ENCODE results near the gene PRKCA. TPM values are rescaled to one million over a fixed set of nuclear protein-coding genes. Genes with fewer than 3 reads are reported as not detected.
"Not testable (repeated sequence)": the region's sequence is repeated elsewhere in the genome, so short reads cannot be mapped to it uniquely, and the experiment has no call there.

The PRKCA gene
- total RNA-seq, 1 donor from 2014 or later, result 6.3 TPM

DNA sequence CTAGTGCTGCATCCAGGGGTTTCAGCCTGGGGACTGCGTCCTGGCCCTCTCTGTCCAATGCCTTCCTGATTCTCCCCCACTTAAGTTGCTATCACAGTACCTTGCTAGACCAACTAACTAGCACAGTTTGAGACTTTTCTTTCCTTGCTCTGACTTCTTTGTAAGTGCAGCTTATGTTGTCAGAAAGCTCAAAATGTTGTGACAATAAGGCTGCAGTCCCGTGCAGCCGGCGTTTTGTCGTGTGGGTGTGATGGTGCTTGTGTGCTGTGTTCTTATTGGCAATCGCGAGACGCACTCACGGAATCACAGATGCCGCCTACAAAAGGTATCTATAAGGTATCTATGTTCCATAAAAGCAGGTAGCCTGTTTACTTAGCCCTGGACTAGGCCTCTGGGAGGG is 132.8 kb downstream of the PRKCA start:
- no peak for DNase-seq (ENCODE audit: low read depth in 2 of 2)

DNA sequence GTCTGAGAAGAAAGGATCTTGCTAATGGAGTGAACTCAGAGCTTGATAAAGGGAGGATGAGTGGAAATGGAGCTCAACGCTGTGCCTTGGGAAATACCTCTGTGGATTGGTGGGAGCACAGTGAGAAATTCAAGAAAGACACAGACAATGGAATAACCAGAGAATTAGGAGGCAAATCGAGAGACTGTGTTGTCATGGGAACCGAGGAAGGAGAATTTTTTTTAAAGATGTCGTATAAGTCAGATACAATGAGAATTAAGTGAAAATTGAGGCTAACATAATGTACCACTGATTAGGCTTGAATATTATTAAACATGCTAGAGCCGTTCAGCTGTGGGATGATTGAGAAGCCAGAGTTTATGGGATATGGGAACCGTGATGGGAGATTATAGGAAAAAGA is 134.2 kb downstream of the PRKCA start:
- DNase-seq (ENCODE audit: low read depth in 2 of 2), result no peak

DNA sequence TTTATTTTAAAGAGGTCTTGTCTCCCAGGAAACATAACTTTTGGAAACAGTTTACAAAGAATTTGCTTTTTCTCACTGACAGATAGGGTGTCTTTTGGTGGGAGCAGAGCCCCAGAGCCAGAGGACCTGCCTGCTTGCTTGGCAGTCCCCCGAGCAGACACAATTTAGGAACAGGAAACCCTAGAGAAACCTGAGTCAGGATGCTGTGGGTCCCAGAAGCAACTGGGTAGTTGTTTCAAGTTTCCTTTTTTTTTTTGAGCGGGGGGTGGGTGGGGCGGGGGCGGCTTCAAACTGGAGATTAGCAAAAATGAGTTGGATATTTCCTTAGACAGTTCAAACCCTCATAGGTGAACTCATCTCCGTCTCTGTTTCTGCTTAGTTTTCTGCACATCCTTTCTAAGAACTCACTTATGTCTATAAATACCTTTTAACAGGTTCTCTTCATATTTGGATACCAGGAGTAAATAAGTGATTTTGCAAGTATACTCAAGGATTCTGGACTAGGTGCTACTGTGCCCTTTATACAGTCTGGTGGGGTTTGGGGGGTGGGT is 135.1 kb downstream of the PRKCA start:
- no peak for DNase-seq (ENCODE audit: low read depth in 2 of 2)

DNA sequence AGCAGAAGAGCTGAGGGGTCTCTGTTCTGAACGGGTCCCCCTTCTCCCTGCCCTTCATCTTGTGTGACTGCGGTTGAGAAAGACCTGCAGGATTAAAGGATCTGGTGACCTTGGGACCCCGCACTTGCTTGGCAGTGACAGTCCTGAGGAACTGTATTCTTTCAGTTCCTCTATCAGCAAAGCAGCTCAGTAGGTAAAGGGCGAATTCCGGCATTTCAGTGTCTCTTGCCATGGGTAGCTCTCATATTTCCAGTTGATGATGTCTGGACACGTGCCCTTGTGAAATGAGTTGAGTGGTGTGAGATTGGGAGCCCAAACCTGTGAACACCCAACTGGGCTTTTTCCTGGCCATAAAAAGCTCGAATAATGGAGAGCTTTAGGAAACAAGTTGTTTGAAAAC is 135.7 kb downstream of the PRKCA start:
- no peak for DNase-seq (ENCODE audit: low read depth in 2 of 2)

DNA sequence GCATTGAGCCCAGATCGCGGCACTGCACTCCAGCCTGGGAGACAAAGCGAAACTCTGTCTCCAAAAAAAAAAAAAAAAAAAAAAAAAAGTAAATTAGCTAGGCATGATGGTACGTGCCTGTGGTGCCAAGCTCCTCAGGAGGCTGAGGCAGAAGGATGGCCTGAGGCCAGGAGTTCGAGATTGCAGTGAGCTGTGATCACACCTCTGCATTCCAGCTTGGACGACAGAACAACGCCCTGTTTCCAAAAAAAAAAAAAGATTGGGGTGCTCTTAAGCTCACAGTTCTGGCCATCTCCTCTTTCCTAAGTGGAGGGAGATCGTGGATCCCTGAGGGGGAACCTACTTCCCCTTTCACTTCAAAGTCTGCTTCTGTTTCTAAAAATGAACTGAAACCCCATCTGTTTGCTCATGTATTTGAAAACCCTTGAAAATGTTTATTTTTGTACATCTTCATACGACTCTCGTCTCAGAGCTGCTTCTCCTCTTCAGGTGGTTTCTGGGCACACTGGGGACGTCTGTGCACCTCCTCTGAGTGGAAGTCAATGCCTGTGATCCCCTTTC is 138.8 kb downstream of the PRKCA start:
- no peak for DNase-seq (ENCODE audit: low read depth in 2 of 2)

DNA sequence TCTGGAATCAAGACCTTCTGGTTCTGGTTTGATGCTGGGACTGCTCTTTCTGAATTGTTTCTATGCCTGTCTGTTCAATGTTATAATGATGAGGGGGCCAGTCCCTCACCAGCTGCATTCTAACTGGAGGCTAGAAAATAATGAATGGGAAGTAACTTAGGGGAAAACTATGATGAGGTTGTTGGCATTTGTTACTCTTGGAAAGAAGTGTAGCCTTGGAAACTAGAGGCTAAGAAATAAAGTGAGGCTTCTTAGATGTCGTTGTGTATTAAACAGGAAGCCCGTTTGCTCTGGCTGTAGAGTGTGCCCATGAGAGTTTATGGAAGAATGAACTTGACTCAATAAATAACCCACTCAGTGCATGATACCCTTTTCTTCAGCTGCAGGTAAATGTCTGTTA is 140.8 kb downstream of the PRKCA start:
- DNase-seq (ENCODE audit: low read depth in 2 of 2), result no peak

DNA sequence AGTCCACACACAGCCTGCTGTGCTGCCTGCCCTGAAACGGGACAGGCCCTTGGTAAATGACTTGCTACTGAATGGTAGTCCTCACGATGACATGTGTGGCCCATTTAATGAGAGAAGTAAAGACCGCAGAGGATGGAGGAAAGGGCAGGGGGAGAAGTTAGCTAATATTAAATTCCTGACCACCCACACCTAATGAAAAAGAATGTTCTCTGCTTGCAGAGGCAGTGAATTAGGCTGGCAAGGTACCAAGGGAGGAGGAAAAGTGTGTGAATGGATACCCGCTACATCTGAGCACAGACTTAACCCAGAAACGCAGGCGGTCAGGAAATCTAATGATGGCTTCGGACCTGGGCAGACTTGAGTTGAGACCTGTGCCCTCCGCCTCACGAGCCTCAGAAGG is 141.2 kb downstream of the PRKCA start:
- no peak for DNase-seq (ENCODE audit: low read depth in 2 of 2)

DNA sequence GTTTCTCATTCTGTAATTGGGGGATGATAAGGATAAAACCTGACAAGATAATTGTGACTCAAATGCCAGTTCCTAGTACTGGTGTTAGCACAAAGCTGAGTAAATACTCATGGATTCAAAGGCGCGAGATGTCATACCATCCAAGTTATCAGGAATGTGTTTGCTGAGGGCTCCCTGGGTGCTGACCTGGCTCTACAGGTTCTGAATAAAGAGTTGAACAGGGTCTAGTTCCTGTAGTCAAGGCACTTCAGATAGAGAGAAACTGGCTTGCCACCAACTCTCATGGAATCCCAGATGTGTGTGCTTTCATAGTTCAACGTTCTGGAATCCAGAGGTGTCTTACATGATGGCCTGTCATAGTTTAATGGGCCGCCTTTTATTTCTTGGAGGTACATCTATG is 141.6 kb downstream of the PRKCA start:
- DNase-seq (ENCODE audit: low read depth in 2 of 2), result no peak

DNA sequence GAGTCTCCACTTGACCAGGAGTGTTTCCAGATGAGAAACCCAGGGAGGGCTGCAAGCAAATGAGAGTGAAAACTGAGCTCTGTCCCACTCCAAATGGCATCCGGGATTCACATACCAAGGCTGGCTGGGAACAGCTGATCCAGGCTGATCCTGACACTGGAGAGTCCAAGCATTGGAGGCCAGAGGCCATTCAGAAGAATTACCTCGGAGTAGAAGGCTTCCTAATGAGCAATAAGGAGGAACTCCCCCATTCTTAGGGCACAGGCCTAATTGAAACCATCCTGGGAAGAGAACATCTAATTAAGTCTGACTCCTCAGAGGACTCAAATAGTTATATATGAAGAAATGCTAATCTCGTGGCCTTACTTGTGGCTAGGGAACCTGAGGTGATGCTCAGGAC is 142.8 kb downstream of the PRKCA start:
- DNase-seq (ENCODE audit: low read depth in 2 of 2), result no peak

DNA sequence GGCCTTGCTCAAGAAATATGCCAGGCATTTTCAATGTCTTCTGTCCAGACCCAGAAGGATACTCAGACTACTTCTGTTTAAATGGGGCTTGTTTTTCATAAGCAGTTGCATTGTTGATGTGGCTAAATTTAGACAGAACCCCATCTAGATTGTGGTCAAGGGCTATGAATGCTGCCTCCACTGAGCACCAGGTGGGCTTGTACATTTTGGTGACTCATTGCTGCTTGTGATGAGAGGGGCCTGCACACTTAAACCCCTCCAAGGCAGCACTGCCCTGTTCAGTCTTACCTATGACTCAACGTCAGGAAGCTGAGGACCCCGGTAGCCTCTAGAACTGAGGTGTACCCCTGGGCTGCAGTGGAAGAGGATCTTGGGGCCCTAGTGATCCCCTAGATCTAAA is 144.0 kb downstream of the PRKCA start:
- DNase-seq (ENCODE audit: low read depth in 2 of 2), result no peak

DNA sequence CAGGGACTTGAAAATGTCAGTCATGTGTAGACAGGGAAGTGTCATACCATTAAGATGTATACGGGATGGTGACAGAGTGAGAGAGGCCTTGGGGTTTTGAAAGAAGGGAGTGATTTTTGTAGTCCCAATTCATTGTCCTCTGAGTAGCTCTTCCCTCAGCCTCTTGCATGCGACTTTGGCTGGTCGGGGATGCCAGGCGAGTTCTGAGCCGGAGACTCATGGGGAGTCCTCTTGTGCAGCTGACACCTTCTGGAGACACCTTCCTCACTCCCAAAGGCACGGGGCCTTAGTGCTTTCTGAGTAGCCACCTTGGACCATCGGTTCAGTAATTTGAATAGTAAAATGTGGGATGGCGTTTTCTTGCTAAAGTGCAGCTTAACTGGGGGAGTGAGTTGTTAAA is 144.7 kb downstream of the PRKCA start:
- no peak for DNase-seq (ENCODE audit: low read depth in 2 of 2)

DNA sequence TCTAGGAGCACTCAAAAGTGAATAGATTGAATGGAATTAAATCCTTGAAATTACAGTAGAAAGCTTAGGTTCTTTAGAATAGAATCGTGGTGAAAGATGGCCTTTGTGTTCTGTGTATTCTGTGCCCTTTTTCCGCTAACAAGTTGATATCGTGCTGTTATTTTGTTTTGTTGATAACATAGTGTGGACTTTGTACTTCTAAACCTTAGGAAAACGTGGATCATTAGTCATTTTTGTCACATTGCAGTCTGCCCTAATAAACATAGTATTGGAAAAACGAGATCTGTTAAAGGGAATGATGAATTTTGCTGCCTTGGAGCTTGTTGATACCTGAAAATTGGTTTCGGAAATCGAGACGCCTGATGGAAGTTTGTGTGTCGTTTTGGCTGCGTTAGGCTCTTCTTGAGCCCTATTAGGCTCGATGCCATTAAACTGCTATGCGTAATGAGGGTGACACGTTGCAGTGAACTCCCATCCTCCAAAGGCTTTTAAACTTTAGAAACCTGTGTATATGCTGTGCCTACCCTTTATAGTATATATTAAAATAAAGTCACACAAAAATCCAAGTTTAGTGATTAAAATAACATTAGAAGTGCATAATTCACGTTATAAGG is 145.7 kb downstream of the PRKCA start:
- DNase-seq (ENCODE audit: low read depth in 2 of 2), result no peak

DNA sequence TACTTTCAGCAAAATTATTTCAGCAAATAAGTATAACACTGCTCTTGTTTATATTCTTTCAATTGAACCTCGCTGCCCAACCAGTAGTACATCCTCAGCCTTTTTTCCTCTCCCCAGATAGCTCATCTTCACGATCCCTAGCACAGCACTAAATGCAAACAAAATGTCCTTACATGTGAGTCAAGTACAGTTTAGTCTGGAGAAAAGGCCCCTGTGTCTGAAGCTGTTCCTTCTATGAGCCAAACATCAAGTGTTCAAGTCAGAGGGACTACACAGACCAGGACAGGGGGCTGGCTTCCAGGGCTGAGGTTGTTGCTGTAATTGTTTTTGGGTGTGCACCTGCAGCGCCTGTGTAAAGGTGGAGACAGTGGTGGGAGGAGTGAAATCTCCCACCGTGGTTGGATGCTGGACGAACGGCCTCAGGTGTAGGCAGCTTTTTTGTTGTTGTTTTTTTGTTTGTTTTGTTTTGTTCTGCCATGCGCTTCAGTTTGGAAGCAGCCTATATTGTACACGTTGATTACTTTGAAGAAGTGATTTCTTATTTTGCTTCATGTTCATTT is 147.1 kb downstream of the PRKCA start:
- DNase-seq (ENCODE audit: low read depth in 2 of 2), result no peak

DNA sequence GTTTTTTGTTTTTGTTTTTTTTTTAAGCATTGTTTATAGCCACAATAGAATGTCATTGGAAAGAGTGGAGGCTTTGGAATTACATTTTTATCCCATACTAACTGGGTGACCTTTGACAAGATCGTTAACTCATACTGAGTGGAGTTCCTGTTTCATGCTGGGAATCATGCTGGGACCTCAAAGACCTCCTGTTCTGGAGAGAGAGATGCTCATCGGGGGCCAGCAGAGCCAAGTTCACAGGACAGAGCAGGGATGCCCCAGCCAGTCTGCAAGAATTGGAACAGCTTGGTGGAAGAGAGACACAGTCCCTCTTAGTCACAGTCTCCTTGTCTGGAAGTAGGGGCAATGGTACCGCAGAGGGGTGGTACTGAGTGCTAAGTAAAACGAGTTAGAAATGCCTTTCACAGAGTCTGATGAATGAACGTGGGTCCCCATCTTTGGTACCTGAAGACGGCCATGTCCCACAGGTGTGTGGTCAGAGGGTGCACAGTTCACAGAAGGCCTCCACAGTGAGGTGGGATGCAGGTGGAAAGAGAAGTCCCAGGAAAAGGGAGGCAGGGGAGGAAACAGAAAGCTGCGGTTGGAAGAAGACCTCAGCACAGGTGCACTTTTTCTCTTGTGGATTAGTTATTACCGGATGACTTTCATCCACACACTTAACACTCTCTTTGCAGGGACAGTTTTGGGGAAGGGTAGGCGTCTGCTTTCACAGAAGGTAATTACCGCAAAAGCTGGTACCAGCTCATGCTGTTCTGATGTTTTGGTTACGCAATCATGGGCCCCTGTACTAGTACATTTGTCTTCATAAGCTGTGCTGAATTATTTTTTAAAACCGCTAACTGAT is 147.8 kb downstream of the PRKCA start:
- no peak for DNase-seq (ENCODE audit: low read depth in 2 of 2)

DNA sequence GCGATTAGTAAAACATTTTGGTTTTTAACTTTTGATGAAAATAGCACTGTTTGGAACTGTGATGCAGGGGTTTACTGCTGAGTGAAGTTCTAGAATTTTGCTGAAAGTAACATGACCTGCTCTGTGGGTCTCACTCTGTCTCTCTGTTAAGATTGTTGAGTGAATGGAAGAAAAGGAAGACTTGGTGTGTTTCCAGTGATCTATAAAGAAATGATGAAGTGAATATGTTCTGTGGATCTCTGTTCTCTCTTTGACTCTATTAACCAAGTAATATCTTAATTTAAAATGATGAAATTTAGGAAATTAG is 148.4 kb downstream of the PRKCA start:
- no peak for DNase-seq (ENCODE audit: low read depth in 2 of 2)

DNA sequence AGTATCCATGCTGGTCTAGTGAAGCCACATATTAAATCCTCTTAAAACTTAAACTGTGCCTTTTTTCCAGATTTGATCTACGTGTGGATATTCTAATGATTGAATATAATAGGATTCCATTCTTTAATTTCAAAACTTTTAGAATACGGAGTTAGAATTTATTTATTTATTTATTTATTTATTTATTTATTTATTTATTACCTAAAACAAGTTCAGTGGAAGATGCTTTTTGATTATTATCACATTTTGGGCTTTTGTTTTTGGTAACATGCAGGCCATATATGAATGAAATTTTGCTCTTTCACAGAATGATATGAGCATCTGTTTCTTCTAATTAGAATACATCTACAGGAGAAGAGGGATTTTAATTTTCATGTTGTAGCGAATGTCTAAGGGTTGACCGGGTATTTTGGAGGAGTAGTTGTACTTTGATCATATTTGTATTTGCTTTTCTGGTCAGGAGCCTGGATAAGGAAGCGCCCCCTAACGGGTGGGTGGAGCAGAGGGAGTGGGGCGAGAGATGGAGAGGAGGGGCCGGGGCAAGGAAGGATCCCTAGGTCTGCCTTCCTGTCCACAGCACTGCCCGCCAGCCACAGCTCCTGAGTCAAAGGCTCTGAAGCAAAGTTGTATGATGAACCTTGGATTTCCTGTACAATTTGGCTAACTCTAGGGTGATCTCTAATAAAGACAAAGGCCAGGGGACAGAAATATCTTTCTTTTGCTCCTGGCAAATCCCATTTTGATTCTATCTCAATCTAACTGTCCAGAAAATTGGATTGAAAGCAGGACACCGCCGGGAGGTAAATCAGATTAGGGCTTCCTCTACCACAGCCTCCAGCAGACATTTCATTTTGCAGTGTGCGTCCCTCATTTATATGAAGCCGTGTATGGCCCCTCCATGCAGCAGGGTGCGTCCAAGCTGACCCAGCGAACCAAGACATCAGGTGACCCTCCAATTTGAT is 149.1 kb downstream of the PRKCA start:
- DNase-seq (ENCODE audit: low read depth in 2 of 2), result peak; percentile 46 to 49

DNA sequence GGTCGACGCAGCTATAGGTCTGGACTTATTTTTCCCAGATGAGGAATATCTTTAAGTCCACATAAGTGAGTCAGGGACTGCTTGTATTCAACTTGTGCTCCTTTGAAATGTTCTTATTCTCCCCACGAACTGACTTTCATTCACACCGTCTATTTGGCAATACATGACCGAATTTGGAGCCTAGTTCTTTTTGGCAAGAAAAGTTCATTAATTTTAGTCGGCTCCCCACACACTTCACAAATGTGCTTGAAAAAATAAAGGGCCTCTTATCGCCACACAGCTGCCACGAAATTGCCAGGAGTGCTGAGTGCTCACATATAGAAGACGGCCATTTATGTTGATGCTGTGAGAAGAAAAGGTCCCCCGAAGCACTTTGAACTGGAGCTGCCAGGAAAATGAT is 152.6 kb downstream of the PRKCA start:
- DNase-seq (ENCODE audit: low read depth in 2 of 2), result no peak

DNA sequence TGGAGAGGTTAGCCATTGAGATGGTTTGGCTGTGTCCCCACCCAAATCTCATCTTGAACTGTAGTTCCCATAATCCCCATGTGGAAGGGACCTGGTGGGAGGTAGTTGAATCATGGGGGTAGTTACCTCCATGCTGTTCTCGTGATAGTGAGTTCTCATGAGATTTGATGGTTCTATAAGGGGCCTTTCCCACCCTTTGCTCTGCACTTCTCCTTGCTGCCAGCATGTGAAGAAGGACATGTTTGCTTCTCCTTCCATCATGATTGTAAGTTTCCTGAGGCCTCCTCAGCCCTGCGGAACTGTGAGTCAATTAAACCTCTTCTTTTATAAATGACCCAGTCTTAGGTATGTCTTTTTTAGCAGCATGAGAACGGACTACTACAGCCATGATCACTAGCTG is 155.1 kb downstream of the PRKCA start:
- DNase-seq (ENCODE audit: low read depth in 2 of 2), result not testable (repeated sequence)

DNA sequence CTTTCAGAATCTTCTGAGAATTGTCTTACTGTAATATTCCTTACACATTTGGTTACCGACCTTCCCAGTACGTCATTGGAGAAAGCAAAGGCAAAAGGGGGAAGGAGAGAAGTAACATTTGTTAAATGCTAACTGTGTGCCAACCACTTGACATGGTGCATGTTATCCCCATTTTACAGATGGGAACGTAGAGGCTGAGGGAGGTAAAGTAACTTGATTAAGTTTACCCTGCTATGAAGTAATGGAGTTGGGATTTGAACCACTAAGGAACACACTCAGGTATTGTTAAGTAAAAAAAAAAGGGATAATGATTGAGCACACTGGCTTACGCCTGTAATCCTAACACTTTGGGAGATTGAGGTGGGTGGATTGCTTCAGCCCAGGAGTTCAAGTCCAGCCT is 156.4 kb downstream of the PRKCA start:
- DNase-seq (ENCODE audit: low read depth in 2 of 2), result no peak

DNA sequence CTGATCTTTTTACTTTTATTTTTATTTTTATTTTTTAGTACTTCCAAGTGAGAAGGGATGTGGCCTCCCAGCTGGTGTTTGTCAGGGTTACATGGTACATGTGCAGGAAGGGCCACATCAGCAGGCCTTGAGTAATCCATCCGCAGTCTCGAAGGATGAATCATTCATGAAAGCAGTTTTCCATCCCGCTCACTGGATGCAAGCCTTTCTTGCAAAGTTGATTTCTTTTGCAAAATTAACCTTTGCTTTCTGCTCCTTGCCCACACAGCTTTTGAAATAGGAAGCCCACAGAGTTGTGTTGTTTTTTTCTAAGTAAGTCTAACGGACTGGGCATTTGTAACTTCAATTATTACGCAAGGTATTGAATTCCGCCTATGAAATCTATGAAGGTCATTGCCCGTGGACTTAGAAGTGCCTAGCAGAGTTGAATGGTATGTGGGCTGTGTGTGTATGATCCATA is 157.4 kb downstream of the PRKCA start:
- peak; percentile 79 to 99 for DNase-seq (ENCODE audit: low read depth in 2 of 2)

DNA sequence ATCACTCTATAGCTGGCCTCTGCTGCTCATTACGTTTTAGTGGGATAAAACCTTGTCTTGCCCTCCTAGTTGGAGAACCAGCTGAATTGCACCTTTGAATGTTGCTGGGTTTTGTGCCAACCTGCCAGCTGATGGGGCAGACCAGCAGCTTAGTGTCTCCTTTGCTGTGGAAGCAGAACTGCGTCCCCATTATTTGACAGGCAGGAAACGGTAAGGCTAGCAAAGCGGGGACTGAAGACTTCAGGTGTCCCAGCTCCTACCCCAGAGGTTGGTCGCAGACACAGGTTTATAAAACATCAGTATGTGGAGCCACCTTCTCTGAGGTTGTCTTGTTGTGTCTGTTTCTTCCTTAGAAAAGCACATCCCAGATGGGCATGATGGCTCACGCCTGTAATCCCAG is 158.1 kb downstream of the PRKCA start:
- no peak for DNase-seq (ENCODE audit: low read depth in 2 of 2)

Data from lung microvascular endothelial cell (primary cell).